ENCODE data around the gene CD72.

Gene CD72

GRCh38 chr9:35661756-35662350, 43.6 kb upstream of the CD72 start (continued):
- TF ChIP-seq, protein P1, sequence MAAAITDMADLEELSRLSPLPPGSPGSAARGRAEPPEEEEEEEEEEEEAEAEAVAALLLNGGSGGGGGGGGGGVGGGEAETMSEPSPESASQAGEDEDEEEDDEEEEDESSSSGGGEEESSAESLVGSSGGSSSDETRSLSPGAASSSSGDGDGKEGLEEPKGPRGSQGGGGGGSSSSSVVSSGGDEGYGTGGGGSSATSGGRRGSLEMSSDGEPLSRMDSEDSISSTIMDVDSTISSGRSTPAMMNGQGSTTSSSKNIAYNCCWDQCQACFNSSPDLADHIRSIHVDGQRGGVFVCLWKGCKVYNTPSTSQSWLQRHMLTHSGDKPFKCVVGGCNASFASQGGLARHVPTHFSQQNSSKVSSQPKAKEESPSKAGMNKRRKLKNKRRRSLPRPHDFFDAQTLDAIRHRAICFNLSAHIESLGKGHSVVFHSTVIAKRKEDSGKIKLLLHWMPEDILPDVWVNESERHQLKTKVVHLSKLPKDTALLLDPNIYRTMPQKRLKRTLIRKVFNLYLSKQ (tag by site-specific recombination; IDR thresholded peaks at IDR 0.05; ENCODE audit: borderline replicate concordance): no peak
- TF ChIP-seq, protein P2, sequence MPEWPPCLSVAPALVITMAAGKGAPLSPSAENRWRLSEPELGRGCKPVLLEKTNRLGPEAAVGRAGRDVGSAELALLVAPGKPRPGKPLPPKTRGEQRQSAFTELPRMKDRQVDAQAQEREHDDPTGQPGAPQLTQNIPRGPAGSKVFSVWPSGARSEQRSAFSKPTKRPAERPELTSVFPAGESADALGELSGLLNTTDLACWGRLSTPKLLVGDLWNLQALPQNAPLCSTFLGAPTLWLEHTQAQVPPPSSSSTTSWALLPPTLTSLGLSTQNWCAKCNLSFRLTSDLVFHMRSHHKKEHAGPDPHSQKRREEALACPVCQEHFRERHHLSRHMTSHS (tag by site-specific recombination; IDR thresholded peaks at IDR 0.05): no peak
- TF ChIP-seq ZNF701 (tag by site-specific recombination; IDR thresholded peaks at IDR 0.05) (no peak), ZNF624 (tag by site-specific recombination; IDR thresholded peaks at IDR 0.05) (no peak)
- TF ChIP-seq, protein P3, sequence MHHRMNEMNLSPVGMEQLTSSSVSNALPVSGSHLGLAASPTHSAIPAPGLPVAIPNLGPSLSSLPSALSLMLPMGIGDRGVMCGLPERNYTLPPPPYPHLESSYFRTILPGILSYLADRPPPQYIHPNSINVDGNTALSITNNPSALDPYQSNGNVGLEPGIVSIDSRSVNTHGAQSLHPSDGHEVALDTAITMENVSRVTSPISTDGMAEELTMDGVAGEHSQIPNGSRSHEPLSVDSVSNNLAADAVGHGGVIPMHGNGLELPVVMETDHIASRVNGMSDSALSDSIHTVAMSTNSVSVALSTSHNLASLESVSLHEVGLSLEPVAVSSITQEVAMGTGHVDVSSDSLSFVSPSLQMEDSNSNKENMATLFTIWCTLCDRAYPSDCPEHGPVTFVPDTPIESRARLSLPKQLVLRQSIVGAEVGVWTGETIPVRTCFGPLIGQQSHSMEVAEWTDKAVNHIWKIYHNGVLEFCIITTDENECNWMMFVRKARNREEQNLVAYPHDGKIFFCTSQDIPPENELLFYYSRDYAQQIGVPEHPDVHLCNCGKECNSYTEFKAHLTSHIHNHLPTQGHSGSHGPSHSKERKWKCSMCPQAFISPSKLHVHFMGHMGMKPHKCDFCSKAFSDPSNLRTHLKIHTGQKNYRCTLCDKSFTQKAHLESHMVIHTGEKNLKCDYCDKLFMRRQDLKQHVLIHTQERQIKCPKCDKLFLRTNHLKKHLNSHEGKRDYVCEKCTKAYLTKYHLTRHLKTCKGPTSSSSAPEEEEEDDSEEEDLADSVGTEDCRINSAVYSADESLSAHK (tag by site-specific recombination; IDR thresholded peaks at IDR 0.05): no peak

DNA sequence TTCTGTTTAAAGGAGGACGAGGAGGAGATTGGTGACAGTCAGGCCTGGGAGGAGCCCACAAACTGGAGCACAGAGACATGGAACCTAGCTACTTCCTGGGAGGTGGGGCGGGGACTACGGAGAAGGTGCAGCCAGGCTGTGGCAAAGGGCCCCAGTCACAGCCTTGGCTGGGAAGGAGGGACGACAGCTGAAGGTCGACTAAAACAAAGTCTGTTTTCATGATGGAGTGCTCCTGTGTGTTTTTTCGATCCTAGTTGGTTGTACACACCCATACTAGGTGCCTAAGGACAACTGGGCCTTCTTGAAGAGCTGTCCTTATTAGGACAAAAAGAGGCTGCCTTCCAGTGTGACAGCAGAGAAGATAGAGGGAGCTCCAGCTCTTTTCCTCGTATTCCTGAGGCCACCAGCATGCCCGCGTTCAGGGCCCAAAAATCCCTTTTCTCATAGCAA, 42.8 kb upstream of the CD72 start:
- CTCF ChIA-PET: interaction anchor here (0.6 to 14.5 kb wide), 15 partner anchors 12 to 1038 kb away, joined by 3 to 157 read pairs (median 4); partner anchors contain the start of genes CREB3, TLN1 and TPM2
- POLR2A ChIA-PET: interaction anchor here (0.6 to 3.0 kb wide), 8 partner anchors 14 to 545 kb away, joined by 3 to 23 read pairs (median 4); partner anchors contain the start of genes ATOSB, CREB3 and TLN1
- no peaks in the 10 kb centered on the region for H3K9me3 ChIP-seq (ENCODE audit: control insufficient read depth, insufficient read depth, low read depth, low read length)
- TF ChIP-seq ZIC2 (tag by site-specific recombination; IDR thresholded peaks at IDR 0.05): no peak
- TF ChIP-seq, protein P4, sequence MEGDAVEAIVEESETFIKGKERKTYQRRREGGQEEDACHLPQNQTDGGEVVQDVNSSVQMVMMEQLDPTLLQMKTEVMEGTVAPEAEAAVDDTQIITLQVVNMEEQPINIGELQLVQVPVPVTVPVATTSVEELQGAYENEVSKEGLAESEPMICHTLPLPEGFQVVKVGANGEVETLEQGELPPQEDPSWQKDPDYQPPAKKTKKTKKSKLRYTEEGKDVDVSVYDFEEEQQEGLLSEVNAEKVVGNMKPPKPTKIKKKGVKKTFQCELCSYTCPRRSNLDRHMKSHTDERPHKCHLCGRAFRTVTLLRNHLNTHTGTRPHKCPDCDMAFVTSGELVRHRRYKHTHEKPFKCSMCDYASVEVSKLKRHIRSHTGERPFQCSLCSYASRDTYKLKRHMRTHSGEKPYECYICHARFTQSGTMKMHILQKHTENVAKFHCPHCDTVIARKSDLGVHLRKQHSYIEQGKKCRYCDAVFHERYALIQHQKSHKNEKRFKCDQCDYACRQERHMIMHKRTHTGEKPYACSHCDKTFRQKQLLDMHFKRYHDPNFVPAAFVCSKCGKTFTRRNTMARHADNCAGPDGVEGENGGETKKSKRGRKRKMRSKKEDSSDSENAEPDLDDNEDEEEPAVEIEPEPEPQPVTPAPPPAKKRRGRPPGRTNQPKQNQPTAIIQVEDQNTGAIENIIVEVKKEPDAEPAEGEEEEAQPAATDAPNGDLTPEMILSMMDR (tag by site-specific recombination; IDR thresholded peaks at IDR 0.05): peak; percentile 20; the same call in 1 of the 2 replicates
- peak; percentile 14; the same call in 1 of the 2 replicates for TF ChIP-seq ZBTB17 (tag by site-specific recombination; IDR thresholded peaks at IDR 0.05)
- 0 out of 2 replicates have a peak, but pooled peaks have one; percentile 20 for TF ChIP-seq ZNF366 (tag by site-specific recombination; conservative IDR thresholded peaks at IDR 0.05)
- TF ChIP-seq ZNF654 (tag by site-specific recombination; IDR thresholded peaks at IDR 0.05; ENCODE audit: low read depth): peak; percentile 36; the same call in 1 of the 2 replicates
- no peak overlapping the region; the same call in 1 of the 2 replicates for H3K27ac ChIP-seq (ENCODE audit: extremely low read depth, low read depth, low read length)
- H3K36me3 ChIP-seq (ENCODE audit: control insufficient read depth in 2 of 2, insufficient read depth in 1 of 2, low read length in 2 of 2): peaks cover 5 to 40% of the 10 kb centered on the region in 2 experiments
- H3K4me1 ChIP-seq (ENCODE audit: control insufficient read depth, insufficient read depth, low read length): peaks cover 8% of the 10 kb centered on the region; the same call in 1 of the 2 replicates
- H3K4me3 ChIP-seq (ENCODE audit: low read depth, low read length): no peak overlapping the region

- Histone ChIP-seq H3K9me3 (ENCODE audit: control insufficient read depth, insufficient read depth, low read depth, low read length) (no peaks in the 10 kb centered on the region), H3K36me3 (ENCODE audit: control insufficient read depth in 2 of 2, insufficient read depth in 1 of 2, low read length in 2 of 2) (peaks cover 5 to 40% of the 10 kb centered on the region in 2 experiments), H3K4me1 (ENCODE audit: control insufficient read depth, insufficient read depth, low read length) (peaks cover 8% of the 10 kb centered on the region; the same call in 1 of the 2 replicates), H3K4me3 (ENCODE audit: low read depth, low read length) (no peak overlapping the region), H3K27ac (ENCODE audit: extremely low read depth, low read depth, low read length) (peak overlapping the region; percentile 93; the same call in 1 of the 2 replicates)
- CTCF ChIA-PET: interaction anchor here (0.6 to 14.5 kb wide), 12 partner anchors 8 to 1563 kb away, joined by 3 to 157 read pairs (median 6); partner anchors contain the start of genes TLN1 and TPM2
- POLR2A ChIA-PET: interaction anchor here (0.6 to 4.3 kb wide), 14 partner anchors 12 to 587 kb away, joined by 3 to 41 read pairs (median 6); partner anchors contain the start of genes CA9, CREB3, FANCG and TLN1
- no peak for TF ChIP-seq ZNF571 (tag by site-specific recombination; IDR thresholded peaks at IDR 0.05)
- TF ChIP-seq ZNF155 (tag by site-specific recombination; IDR thresholded peaks at IDR 0.05): no peak
- TF ChIP-seq ZNF837 (tag by site-specific recombination; IDR thresholded peaks at IDR 0.05): no peak
- 0 out of 2 replicates have a peak, but pooled peaks have one; percentile 44 for TF ChIP-seq GFI1B (tag by site-specific recombination; IDR thresholded peaks at IDR 0.05)
- TF ChIP-seq, protein P5, sequence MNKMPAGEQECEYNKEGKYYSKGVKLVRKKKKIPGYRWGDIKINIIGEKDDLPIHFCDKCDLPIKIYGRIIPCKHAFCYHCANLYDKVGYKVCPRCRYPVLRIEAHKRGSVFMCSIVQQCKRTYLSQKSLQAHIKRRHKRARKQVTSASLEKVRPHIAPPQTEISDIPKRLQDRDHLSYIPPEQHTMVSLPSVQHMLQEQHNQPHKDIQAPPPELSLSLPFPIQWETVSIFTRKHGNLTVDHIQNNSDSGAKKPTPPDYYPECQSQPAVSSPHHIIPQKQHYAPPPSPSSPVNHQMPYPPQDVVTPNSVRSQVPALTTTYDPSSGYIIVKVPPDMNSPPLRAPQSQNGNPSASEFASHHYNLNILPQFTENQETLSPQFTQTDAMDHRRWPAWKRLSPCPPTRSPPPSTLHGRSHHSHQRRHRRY (tag by site-specific recombination; IDR thresholded peaks at IDR 0.05): no peak
- peak; percentile 53 for TF ChIP-seq PRDM6 (tag by site-specific recombination; IDR thresholded peaks at IDR 0.05)
- TF ChIP-seq, protein P2 (tag by site-specific recombination; IDR thresholded peaks at IDR 0.05): no peak
- TF ChIP-seq ZSCAN18 (tag by site-specific recombination; IDR thresholded peaks at IDR 0.05): no peak
These were observed 41.1 kb upstream of the CD72 start for GRCh38 chr9:35659340-35659739.

All from HEK293 (cell line).